SK-N-DZ (cell line): ENCODE results near the gene TSHR.

Experiments used
- DNase-seq: peaks from one replicate; pipeline ENCODE4 v3.0.0-alpha.2; 2015; ENCODE audit warnings: low spot score

TSHR gene

GRCh38 chr14:81176241-81176640, 220.8 kb downstream of the TSHR start:
- DNase-seq, result no peak

GRCh38 chr14:81177225-81177624, 221.8 kb downstream of the TSHR start:
- no peak for DNase-seq

- DNase-seq, result no peak
These were observed 222.6 kb downstream of the TSHR start for GRCh38 chr14:81178063-81178462.

DNA sequence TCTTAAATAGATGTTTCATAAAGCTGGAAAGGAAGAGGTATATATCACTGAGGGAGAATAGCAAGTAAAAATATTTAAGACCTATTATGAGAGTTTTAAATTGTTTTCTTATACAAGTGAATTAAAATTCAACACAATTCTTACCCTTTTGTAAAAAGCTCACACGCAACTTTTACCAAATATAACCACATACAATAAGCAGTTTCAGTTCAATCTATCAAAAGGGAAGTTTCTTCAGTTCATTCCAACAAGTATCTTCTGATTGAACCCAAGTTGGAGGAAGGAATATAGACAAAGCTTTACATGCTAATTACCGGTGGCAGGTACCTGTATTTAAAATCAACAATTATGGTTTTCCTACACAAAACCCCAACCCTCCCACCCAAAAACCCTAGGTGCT, 224.2 kb downstream of the TSHR start:
- no peak for DNase-seq

DNA sequence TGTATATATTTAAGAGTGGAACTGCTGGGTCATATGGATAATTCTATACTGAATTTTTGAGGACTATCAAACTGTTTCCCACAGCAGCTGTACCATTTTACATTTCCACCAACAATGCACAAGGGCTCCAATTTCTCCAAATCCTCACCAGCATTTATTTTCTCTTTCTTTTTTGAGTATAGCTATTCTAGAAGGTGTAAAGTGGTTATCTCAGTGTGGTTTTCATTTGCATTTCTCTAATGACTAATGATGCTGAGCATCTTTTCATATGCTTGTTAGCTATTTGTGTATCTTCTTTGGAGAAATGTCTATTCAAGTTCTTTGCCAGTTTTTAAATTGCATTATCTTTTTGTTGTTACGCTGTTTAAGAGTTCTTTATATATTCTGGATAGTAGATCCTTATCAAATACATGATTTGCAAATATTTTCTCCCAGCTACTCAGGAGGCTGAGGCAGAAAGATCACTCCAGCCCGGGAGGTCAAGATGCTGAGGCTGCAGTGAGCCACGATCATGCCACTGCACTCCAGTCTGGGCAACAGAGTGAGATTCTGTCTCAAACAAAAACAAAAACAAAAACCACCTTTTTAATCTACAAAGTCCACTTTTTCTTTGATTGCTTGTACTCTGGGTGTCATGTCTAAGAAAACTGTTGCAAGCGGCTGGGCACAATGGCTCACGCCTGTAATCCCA, 232.6 kb downstream of the TSHR start:
- DNase-seq, result no peak

- no peak for DNase-seq
These were observed 237.2 kb downstream of the TSHR start for GRCh38 chr14:81192594-81192993.

- DNase-seq, result no peak
These were observed 238.7 kb downstream of the TSHR start for GRCh38 chr14:81193924-81194633.
